T-helper 1 cell treated with Interleukin-12 subunit alpha and Interleukin-12 subunit beta and Interleukin-4 antibody, amounts not matched to agents 30 μg/mL and 1 μg/mL, for 36 hours (primary cell): ENCODE data around the gene ST3GAL5.
A peak's percentile ranks its signal among the peaks of the same experiment; 100 is the strongest.

Experiments used
- H3K27ac Mint-ChIP-seq: one replicate; pipeline ENCODE4 v1.8.0; 2021; ENCODE audit warnings: mild to moderate bottlenecking, mixed read lengths
- H3K27me3 Mint-ChIP-seq: one replicate; pipeline ENCODE4 v1.8.0; 2021; ENCODE audit warnings: low read depth, mixed read lengths
- H3K36me3 Mint-ChIP-seq: one replicate; pipeline ENCODE4 v1.8.0; 2021; ENCODE audit warnings: low read depth, mixed read lengths
- H3K4me1 Mint-ChIP-seq: one replicate; pipeline ENCODE4 v1.8.0; 2021; ENCODE audit warnings: low read depth, mixed read lengths
- H3K4me3 Mint-ChIP-seq: one replicate; pipeline ENCODE4 v1.8.0; 2021; ENCODE audit warnings: mild to moderate bottlenecking, moderate library complexity, mixed read lengths
- H3K9me3 Mint-ChIP-seq: one replicate; pipeline ENCODE4 v1.8.0; 2021; ENCODE audit warnings: mixed read lengths

ST3GAL5 gene

GRCh38 chr2:85852152-85852840 lies 36.5 kb downstream of the ST3GAL5 start:
- H3K4me1 Mint-ChIP-seq: peaks cover 66% of the 10 kb centered on the region
- H3K27me3 Mint-ChIP-seq: no peaks in the 10 kb centered on the region
- peak overlapping the region; percentile 85 for H3K4me3 Mint-ChIP-seq
- peaks cover 64% of the 10 kb centered on the region for H3K36me3 Mint-ChIP-seq
- peak overlapping the region; percentile 99 for H3K27ac Mint-ChIP-seq
- H3K9me3 Mint-ChIP-seq: peaks cover 12% of the 10 kb centered on the region

- peaks cover 69% of the 10 kb centered on the region for H3K36me3 Mint-ChIP-seq
- H3K4me1 Mint-ChIP-seq: peaks cover 68% of the 10 kb centered on the region
- no peaks in the 10 kb centered on the region for H3K27me3 Mint-ChIP-seq
- H3K4me3 Mint-ChIP-seq: peak overlapping the region; percentile 85
- H3K27ac Mint-ChIP-seq: peak overlapping the region; percentile 99
- peaks cover 12% of the 10 kb centered on the region for H3K9me3 Mint-ChIP-seq
Measured at GRCh38 chr2:85851253-85852151, 37.3 kb downstream of the ST3GAL5 start.

GRCh38 chr2:85850451-85850850 lies 38.3 kb downstream of the ST3GAL5 start:
- Mint-ChIP-seq H3K4me3 (no peak overlapping the region), H3K4me1 (peaks cover 59% of the 10 kb centered on the region), H3K27ac (peak overlapping the region; percentile 36), H3K27me3 (no peaks in the 10 kb centered on the region), H3K9me3 (peaks cover 10% of the 10 kb centered on the region), H3K36me3 (peaks cover 69% of the 10 kb centered on the region)

- Mint-ChIP-seq H3K36me3 (peaks cover 74% of the 10 kb centered on the region), H3K9me3 (peaks cover 6% of the 10 kb centered on the region), H3K27me3 (no peaks in the 10 kb centered on the region), H3K4me3 (no peak overlapping the region), H3K27ac (no peak overlapping the region), H3K4me1 (peaks cover 26% of the 10 kb centered on the region)
Measured at GRCh38 chr2:85847051-85847588, 41.7 kb downstream of the ST3GAL5 start.

- Mint-ChIP-seq H3K9me3 (peaks cover 6% of the 10 kb centered on the region), H3K36me3 (peaks cover 75% of the 10 kb centered on the region), H3K4me3 (no peak overlapping the region), H3K27me3 (no peaks in the 10 kb centered on the region), H3K27ac (no peak overlapping the region), H3K4me1 (peaks cover 25% of the 10 kb centered on the region)
Measured at GRCh38 chr2:85846411-85846810, 42.4 kb downstream of the ST3GAL5 start.

GRCh38 chr2:85844486-85844885 lies 44.3 kb downstream of the ST3GAL5 start:
- H3K27me3 Mint-ChIP-seq: no peaks in the 10 kb centered on the region

GRCh38 chr2:85843543-85843942 lies 45.2 kb downstream of the ST3GAL5 start:
- Mint-ChIP-seq H3K36me3 (peaks cover 81% of the 10 kb centered on the region), H3K4me1 (peaks cover 15% of the 10 kb centered on the region), H3K4me3 (no peak overlapping the region), H3K27ac (no peak overlapping the region), H3K27me3 (no peaks in the 10 kb centered on the region), H3K9me3 (peaks cover 6% of the 10 kb centered on the region)

More at GRCh38 chr2:85844486-85844885, 44.3 kb downstream of the ST3GAL5 start:
- Mint-ChIP-seq H3K27ac (no peak overlapping the region), H3K4me3 (no peak overlapping the region), H3K9me3 (peaks cover 6% of the 10 kb centered on the region), H3K36me3 (peaks cover 72% of the 10 kb centered on the region), H3K4me1 (peaks cover 15% of the 10 kb centered on the region)

GRCh38 chr2:85840091-85840490 lies 48.7 kb downstream of the ST3GAL5 start:
- Mint-ChIP-seq H3K27me3 (peaks cover 10% of the 10 kb centered on the region), H3K36me3 (peaks cover 67% of the 10 kb centered on the region), H3K27ac (peak overlapping the region; percentile 45), H3K9me3 (peaks cover 14% of the 10 kb centered on the region), H3K4me1 (peaks cover 12% of the 10 kb centered on the region), H3K4me3 (no peak overlapping the region)

GRCh38 chr2:85839461-85839860 lies 49.3 kb downstream of the ST3GAL5 start:
- H3K27me3 Mint-ChIP-seq: peaks cover 10% of the 10 kb centered on the region
- H3K4me1 Mint-ChIP-seq: peaks cover 12% of the 10 kb centered on the region
- peaks cover 19% of the 10 kb centered on the region for H3K9me3 Mint-ChIP-seq
- H3K4me3 Mint-ChIP-seq: no peak overlapping the region
- peak overlapping the region; percentile 34 for H3K27ac Mint-ChIP-seq
- peaks cover 65% of the 10 kb centered on the region for H3K36me3 Mint-ChIP-seq

GRCh38 chr2:85838641-85839040 lies 50.1 kb downstream of the ST3GAL5 start:
- no peak overlapping the region for H3K27ac Mint-ChIP-seq
- H3K4me1 Mint-ChIP-seq: peaks cover 12% of the 10 kb centered on the region
- no peak overlapping the region for H3K4me3 Mint-ChIP-seq
- peaks cover 11% of the 10 kb centered on the region for H3K27me3 Mint-ChIP-seq
- peaks cover 17% of the 10 kb centered on the region for H3K9me3 Mint-ChIP-seq
- H3K36me3 Mint-ChIP-seq: peaks cover 58% of the 10 kb centered on the region

- H3K27ac Mint-ChIP-seq: no peak overlapping the region
- no peak overlapping the region for H3K4me3 Mint-ChIP-seq
Measured at GRCh38 chr2:85838181-85838580, 50.6 kb downstream of the ST3GAL5 start.

GRCh38 chr2:85834466-85834865 lies 54.3 kb downstream of the ST3GAL5 start:
- peaks cover 13% of the 10 kb centered on the region for H3K9me3 Mint-ChIP-seq
- H3K27ac Mint-ChIP-seq: no peak overlapping the region
- H3K36me3 Mint-ChIP-seq: peaks cover 36% of the 10 kb centered on the region
- peaks cover 24% of the 10 kb centered on the region for H3K4me1 Mint-ChIP-seq
- no peak overlapping the region for H3K4me3 Mint-ChIP-seq
- peaks cover 15% of the 10 kb centered on the region for H3K27me3 Mint-ChIP-seq

More at GRCh38 chr2:85838181-85838580, 50.6 kb downstream of the ST3GAL5 start:
- Mint-ChIP-seq H3K9me3 (peaks cover 13% of the 10 kb centered on the region), H3K27me3 (peaks cover 15% of the 10 kb centered on the region), H3K4me1 (peaks cover 16% of the 10 kb centered on the region), H3K36me3 (peaks cover 58% of the 10 kb centered on the region)

GRCh38 chr2:85831735-85832134 lies 57.1 kb downstream of the ST3GAL5 start:
- Mint-ChIP-seq H3K4me1 (peaks cover 40% of the 10 kb centered on the region), H3K36me3 (peaks cover 21% of the 10 kb centered on the region), H3K4me3 (no peak overlapping the region), H3K9me3 (peaks cover 13% of the 10 kb centered on the region), H3K27me3 (peaks cover 21% of the 10 kb centered on the region), H3K27ac (no peak overlapping the region)

- Mint-ChIP-seq H3K9me3 (peaks cover 9% of the 10 kb centered on the region), H3K4me1 (peaks cover 40% of the 10 kb centered on the region), H3K36me3 (peaks cover 11% of the 10 kb centered on the region), H3K27ac (no peak overlapping the region), H3K4me3 (no peak overlapping the region), H3K27me3 (peaks cover 19% of the 10 kb centered on the region)
Measured at GRCh38 chr2:85830645-85831044, 58.1 kb downstream of the ST3GAL5 start.
